ENCODE data around the gene NTN1.

DNA sequence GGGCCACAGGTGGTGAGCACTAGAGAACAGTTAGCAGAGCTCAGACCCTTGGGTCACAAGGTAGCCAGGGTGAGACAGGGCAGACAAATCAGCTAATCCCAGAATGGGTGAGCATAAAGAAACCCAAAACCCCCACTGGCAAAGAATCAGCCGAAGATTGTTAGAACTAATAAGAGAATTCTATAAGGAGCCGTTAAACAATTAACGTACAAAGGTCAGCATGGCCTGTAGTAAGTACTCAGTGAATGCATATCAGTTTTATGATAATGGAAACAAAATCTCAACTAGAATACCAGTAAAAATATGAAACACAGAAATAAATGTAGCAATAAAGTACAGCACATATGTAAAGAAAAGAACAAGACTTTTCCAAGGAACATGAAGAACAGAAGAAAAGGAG is 168.6 kb downstream of the NTN1 start:
- TF ChIP-seq, protein P1, sequence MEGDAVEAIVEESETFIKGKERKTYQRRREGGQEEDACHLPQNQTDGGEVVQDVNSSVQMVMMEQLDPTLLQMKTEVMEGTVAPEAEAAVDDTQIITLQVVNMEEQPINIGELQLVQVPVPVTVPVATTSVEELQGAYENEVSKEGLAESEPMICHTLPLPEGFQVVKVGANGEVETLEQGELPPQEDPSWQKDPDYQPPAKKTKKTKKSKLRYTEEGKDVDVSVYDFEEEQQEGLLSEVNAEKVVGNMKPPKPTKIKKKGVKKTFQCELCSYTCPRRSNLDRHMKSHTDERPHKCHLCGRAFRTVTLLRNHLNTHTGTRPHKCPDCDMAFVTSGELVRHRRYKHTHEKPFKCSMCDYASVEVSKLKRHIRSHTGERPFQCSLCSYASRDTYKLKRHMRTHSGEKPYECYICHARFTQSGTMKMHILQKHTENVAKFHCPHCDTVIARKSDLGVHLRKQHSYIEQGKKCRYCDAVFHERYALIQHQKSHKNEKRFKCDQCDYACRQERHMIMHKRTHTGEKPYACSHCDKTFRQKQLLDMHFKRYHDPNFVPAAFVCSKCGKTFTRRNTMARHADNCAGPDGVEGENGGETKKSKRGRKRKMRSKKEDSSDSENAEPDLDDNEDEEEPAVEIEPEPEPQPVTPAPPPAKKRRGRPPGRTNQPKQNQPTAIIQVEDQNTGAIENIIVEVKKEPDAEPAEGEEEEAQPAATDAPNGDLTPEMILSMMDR (conservative IDR thresholded peaks at IDR 0.05; ENCODE audit: low read depth, low read length) = no peak
- no peak for TF ChIP-seq POLR2A (IDR thresholded peaks at IDR 0.05; ENCODE audit: low read depth, low read length)
- TF ChIP-seq RAD21 (IDR thresholded peaks at IDR 0.05; ENCODE audit: low read length) = no peak
- TF ChIP-seq MXI1 (IDR thresholded peaks at IDR 0.05; ENCODE audit: borderline replicate concordance, low read depth, low read length) = no peak
- TF ChIP-seq CEBPB (IDR thresholded peaks at IDR 0.05; ENCODE audit: low read depth, low read length) = no peak
- TF ChIP-seq MAFK (IDR thresholded peaks at IDR 0.05; ENCODE audit: low read depth, low read length) = no peak
- TF ChIP-seq MAZ (IDR thresholded peaks at IDR 0.05; ENCODE audit: borderline replicate concordance, low read depth, low read length) = no peak
- TF ChIP-seq SMC3 (IDR thresholded peaks at IDR 0.05; ENCODE audit: low read depth, low read length) = no peak
- TF ChIP-seq RFX5 (IDR thresholded peaks at IDR 0.05; ENCODE audit: low read depth, low read length) = no peak
- no peak for TF ChIP-seq RCOR1 (IDR thresholded peaks at IDR 0.05; ENCODE audit: insufficient replicate concordance, low read length)
- TF ChIP-seq BHLHE40 (IDR thresholded peaks at IDR 0.05; ENCODE audit: low read depth, low read length) = no peak
- no peak for TF ChIP-seq CHD1 (IDR thresholded peaks at IDR 0.05; ENCODE audit: low read depth, low read length)
- TF ChIP-seq NFE2L2 (IDR thresholded peaks at IDR 0.05; ENCODE audit: low read depth, low read length) = no peak
- TF ChIP-seq, protein P2, sequence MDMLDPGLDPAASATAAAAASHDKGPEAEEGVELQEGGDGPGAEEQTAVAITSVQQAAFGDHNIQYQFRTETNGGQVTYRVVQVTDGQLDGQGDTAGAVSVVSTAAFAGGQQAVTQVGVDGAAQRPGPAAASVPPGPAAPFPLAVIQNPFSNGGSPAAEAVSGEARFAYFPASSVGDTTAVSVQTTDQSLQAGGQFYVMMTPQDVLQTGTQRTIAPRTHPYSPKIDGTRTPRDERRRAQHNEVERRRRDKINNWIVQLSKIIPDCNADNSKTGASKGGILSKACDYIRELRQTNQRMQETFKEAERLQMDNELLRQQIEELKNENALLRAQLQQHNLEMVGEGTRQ (IDR thresholded peaks at IDR 0.05; ENCODE audit: low read depth, low read length) = no peak
